HG02763 (cell line): ENCODE data around the gene CDHR1.
A peak's percentile ranks its signal among the peaks of the same experiment; 100 is the strongest.

Experiments
- ATAC-seq: cut with Tn5 transposase; IDR thresholded peaks from one replicate; pipeline ENCODE4 v1.9.1; 2021; ENCODE audit warnings: mild to moderate bottlenecking, moderate library complexity; ENCODE audit not compliant: unreplicated experiment

The CDHR1 gene

DNA sequence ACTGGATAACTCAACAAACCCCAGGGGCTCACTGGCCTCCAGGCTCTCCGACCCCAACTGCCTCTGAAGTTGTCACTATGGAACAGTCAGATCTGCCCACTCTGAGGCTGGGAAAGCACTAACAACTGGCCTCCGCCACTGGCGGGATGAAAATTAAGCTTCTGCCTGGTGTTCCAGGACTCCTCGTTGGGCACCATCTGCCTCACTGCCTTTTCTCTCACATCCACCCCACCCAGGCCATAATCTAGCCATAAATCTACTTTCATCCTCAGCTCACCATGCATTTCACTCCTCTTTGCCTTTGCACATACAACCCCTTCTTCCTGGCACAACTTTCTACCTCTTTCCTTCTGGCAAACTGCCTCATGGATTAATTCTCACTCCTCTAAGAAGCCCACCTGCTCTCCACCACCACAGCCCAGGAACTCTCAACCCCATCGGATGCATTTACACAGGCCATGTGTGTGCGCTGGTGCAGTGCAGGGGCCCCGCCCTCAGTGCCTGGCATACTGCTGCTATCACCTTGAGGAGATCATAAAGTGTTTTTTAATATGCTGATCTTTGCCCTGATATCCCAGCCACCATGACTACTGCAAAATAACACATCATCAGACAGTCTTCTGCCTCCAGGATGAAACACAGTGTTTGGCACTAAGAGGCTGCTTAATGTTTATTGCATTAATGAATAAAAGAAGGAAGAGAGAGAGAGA lies 4.0 kb downstream of the CDHR1 start:
- ATAC-seq, result no peak

DNA sequence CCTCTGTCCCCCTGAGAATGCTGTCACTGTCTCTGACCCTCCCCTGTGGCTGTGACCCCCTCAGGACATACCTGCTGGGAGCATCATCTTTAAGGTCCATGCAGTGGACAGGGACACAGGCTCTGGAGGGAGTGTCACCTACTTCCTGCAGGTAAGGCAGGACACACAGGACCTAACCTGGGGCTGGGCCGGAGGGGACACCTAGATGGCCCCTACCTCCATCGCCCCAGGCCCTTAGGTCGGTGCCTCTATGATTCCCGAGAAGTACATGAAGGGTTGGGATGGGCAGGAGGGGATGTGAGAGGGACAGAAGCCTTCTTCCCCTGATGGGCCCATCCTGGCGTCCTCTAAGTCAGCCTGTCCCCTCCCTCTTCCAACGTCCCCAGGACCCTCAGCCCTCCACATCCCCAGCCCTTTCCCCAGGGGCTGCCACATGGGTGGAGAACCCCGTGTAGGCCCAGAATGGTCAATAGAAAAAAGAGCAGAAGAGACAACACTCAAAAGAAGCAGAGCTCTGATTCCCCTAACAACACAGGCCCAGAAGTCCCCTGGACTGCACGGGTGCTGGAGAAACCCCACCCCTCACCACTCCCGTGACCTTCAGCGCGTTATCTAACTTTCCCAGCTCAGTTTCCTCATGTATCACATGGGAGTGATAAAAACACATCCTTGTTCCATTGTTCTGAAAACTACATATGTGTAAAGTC lies 6.4 kb downstream of the CDHR1 start:
- no peak for ATAC-seq

DNA sequence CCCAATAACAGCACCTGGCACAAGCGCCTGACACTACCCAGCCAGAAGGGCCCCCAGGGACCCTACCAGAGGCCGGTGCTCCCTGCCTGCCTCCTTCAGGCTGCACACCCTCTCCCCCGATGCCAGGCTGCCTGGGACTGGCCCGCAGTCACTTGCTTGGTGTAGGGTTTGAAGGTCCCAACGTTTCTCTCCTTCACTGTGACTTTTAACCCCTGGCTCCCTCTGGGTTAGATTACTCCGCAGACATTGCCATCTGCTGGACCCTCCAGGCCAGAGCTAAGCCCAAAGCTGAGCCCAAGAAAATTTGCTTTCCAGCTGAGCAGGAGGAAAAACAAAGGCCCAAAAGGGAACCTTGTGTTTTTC lies 6.9 kb downstream of the CDHR1 start:
- no peak for ATAC-seq

DNA sequence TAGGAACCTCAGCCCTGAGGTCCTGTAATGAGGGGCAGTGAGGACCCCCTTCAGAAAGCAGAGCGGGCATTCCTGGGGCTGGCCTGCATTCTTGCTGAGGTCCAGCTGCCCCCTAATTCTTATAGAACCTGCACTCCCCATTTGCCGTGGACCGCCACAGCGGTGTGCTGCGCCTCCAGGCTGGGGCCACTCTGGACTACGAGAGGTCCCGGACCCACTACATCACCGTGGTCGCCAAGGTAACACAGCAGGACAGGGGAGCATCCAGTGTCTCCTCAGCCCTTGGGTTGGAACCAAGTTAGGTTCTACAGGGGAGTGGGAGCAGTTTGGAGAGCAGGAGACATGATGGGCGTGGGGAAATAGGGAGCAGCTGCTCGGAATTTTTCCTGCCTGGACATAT lies 7.3 kb downstream of the CDHR1 start:
- ATAC-seq, result no peak

DNA sequence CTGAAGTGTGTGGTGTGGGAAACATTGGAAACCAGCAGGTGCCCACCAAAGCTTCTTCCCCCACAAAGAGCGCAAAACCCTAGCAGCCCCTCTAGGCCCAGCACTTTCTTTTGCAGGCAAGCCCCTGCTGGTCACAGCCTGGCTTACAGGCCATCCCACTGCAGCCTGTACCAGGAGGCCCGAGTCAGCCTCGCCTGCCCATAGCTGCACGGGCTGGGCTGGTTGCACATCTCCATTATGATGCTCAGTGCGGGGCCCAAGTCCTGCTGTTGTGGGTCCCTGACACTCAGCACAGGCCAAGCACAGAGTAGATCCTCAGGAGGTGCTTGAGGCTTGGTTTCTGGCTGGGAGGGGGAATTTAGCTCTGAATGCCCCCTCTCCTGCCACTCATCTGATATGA lies 8.0 kb downstream of the CDHR1 start:
- ATAC-seq, result no peak

DNA sequence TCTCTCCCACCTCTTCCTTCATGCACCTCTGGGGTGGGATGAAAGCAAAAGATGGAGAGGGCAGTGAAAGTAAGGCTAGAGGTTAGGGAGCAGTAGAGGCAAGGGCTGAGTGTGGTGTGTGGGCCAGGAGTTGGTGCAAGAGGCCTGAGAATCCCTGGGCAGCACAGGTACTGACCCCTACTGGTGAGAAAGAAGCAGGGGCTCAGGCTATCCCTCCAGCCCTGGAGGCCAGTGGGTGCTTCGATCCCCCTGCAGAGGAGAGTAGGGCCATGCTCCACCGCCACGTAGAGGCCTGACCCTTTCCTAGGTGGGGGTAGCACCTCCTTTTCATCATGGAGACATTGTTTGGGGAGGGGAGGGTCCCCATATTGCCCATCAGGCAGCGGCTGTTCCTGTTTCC lies 9.8 kb downstream of the CDHR1 start:
- peak; percentile 46 for ATAC-seq

DNA sequence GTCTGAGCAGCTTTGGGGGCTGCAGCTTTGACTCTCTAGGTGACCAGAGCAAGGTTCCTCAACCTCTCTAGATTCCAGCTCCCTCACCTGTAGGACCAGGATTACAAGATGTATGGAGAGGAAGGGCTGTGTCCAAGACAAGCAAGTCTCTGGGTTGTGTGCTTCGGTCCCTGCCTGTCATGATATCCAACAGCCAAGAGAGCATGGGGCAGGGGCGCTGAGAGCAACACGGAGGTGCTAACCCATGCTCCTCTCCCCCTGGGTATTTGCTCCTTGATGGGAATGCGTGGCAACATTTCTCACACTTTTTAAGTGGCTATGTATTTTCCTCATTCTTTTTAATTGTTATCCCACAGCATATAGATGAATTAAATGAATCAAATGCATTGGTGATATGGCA lies 10.3 kb downstream of the CDHR1 start:
- no peak for ATAC-seq

DNA sequence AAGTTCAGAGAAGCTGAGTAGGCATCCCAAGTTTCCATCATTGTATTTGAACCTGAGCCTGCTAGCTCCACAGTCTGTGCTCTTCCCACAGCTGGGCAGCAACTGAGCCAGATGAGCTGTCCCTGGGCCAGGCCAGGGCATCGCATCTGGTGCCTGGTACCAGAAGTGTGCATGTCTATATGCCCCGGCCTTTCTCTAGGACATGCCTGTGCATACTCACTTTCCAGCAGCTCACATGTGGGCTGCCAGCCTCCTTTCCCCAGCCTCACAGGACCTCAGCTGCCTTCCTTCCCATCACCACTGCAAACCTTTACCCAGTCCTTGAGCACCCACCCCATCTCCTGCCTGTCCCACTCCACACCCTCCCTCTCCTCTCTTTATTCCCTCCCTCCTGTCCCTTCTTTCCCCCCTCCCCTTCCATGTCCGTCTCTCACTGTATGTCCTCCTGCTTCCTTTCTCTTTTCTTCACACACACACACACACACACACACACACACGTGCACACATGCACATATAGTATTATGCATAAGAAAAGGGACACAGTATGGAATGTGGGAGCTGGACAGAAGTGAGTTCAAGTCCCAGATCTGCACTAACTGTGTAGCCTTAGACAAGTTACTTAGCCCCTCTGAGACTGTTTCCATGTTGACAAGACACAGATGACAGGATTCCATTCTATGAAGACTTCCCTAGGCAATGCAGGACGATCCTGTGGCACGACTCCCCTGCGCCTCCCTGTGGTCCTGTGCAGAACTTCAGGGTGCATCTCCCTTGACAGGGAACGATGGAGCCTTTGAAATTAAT lies 10.9 kb downstream of the CDHR1 start:
- ATAC-seq, result peak; percentile 79

DNA sequence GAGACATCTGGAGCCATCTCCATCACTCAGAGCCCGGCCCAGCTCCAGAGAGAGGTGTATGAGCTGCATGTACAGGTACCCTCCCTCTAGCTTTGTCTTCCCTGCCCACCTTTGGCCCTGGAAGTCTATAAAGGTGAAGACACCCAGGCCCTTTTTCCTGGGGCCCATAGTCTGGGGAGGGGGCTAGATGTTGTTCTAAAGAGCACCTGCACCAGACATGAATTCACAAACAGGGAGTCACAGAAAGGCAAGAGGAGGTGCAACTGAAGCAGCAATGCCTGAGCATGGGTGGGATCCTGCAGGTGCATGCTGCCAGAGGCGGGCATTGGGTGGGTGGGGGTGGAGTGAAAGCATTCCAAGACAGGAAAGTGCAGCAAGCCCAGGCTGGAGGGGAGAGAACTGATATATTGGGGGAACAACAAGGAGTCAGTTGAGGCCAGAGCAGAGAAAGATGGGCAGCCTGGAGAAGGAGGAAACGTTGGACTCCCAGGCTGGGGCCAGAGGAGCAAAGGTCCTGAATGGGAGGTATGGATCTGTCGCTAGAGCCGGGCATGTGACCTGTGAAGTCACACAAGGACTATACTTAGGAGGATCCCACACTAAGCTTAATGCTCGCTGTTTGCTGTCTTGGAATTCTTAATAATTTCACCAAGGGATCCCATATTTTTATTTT lies 11.7 kb downstream of the CDHR1 start:
- no peak for ATAC-seq

DNA sequence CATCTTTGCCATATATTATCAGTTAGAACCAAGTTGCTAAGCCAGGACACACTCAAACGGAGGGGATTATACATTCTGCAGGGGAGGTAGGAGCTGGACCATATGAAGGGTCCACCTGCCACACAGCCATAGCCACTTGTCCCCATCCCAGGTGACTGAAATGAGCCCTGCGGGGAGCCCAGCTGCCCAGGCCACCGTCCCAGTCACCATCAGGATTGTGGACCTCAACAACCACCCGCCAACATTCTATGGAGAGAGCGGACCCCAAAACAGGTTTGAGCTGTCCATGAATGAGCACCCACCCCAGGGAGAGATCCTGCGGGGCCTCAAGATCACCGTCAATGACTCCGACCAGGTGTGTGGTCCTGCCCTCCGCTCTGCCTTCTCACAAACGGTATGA lies 13.7 kb downstream of the CDHR1 start:
- no peak for ATAC-seq

DNA sequence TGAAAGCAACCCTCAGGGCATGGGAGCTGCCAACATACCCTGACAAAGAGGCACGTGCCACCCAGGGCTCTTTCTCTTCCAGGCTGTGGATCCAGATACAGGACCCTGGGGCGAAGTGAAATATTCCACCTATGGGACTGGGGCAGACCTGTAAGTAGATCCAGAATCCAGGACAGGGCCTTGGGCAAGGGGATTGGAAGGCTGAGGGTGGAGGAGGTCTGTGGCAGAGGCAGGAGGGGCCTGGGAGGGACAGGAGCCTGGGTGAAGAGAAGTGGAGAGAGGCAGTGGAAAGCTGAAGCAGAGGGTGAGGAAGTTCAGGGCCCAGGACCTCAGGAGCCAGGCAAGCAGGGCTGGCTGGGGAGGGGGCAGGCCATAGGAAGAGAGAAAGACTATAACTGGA lies 17.2 kb downstream of the CDHR1 start:
- ATAC-seq, result no peak

DNA sequence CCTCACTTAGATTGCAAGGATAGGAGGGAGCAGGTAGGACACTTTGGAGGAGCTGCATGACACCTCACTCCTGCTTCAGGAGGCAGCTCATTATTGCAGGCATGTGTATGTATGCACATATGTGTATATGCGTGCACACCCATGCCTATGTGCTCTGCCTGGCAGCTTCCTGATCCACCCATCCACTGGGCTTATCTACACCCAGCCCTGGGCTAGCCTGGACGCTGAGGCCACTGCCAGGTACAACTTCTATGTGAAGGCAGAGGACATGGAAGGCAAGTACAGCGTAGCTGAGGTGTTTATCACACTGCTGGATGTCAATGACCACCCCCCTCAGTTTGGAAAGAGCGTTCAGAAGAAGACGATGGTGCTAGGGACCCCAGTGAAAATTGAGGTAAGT lies 17.7 kb downstream of the CDHR1 start:
- ATAC-seq, result no peak

DNA sequence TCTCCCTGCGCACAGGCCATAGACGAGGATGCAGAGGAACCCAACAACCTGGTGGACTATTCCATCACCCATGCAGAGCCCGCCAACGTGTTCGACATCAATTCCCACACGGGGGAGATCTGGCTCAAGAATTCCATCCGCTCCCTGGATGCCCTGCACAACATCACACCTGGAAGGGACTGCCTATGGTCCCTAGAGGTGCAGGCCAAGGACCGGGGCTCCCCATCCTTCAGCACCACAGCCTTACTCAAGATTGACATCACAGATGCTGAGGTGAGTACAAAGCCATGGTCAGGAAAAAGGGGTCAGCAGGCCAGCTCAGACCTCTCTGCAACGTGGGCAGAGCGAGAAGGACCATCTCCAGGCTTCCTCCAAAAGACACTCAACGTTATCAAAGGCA lies 18.7 kb downstream of the CDHR1 start:
- ATAC-seq, result no peak

DNA sequence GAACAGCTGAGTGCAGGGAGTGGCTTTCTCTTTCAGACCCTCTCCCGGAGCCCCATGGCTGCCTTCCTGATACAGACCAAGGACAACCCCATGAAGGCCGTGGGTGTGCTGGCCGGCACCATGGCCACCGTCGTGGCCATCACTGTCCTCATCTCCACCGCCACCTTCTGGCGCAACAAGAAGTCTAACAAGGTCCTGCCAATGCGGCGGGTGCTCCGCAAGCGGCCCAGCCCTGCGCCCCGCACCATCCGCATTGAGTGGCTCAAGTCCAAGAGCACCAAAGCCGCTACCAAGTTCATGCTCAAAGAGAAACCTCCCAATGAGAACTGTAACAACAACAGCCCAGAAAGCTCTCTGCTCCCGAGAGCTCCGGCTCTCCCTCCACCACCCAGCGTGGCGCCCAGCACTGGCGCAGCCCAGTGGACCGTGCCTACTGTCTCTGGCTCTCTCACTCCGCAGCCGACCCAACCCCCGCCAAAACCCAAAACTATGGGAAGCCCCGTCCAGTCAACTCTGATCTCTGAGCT lies 19.8 kb downstream of the CDHR1 start:
- no peak for ATAC-seq

DNA sequence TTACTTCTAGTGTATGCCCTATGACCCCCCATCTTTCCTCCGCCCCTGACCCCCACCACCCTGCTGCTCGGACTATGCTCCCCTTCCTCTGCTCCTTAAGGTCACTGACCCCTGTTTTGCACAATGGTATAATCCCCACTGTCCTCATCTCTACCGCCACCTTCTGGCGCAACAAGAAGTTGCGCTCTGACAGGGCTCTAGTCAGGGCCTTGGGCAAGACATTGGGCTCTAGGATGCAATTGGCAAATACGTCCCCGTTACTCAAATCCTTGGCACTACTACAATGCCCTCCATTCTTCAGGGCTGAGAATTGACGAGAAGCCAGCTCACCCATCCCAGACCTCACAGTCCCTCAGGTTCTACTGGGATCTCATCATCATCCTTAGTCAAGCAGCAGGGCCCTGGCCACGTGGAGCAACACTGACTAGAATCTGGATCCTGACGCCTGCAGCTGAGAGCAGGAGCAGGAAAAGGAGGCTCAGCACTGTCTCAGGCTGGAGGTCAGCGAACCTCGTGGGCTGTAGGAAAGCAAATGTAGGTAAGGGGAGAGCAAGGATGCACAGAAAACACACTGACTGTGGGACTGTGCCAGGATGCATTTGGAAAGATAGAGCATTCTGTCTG lies 20.4 kb downstream of the CDHR1 start:
- ATAC-seq, result peak; percentile 77

DNA sequence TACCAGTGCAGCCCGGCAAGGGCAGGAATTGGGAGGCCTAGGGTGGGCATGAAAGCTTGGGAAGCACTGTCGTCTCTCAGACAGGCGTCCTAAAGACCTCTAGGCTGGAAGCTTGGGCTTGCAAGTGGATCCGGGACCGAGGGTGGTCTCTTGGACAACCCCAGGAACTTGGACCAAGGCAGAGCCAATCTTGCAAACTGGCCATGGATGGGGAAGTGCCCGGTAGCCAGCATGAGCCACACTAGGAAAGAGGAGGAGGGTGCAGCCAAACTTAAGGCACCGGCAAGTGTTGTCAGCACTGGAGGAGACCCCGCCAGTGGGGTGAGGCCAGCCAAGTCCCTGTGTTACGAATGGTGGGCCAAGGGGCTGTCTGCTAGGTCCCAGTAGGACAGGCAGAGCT lies 22.5 kb downstream of the CDHR1 start:
- no peak for ATAC-seq

DNA sequence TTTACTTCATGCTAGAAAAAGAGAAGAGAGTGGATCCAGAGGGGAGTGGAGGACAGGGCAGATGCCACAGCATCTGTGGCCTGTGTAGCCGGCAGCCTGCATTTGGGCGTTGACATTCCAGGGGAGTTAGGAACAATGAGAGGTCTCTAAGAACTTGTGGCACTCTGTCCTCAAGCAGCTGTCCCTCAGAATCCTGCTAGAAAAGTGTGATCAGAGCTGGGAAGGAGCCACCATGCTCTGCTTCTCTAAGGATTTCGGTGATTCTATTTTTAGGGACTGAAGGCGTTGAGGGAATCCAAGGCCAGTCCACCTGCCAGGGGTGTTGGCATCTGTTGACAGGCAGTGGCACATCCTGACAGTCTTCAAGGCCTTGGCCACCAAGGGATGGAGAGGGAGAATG lies 23.4 kb downstream of the CDHR1 start:
- no peak for ATAC-seq

DNA sequence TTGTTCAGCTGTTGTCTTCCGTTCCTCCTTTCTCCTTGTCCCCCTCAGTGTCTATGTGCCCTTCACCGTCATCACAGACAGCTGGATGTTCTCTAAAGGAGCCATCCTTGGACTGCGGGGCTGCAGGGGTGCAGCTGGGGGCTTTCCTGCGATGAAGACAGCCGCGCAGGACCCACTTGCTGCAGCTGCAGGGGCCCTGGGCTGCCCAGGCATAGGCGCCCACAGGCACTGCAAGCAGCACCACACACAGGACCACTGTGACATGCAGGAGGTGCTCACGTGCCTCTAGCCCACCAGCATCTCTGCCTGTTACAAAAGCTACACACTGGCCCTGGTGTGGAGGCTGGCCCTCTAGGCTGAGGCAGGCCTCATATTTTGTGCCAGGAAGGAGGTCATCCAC lies 27.6 kb downstream of the CDHR1 start:
- ATAC-seq, result no peak

DNA sequence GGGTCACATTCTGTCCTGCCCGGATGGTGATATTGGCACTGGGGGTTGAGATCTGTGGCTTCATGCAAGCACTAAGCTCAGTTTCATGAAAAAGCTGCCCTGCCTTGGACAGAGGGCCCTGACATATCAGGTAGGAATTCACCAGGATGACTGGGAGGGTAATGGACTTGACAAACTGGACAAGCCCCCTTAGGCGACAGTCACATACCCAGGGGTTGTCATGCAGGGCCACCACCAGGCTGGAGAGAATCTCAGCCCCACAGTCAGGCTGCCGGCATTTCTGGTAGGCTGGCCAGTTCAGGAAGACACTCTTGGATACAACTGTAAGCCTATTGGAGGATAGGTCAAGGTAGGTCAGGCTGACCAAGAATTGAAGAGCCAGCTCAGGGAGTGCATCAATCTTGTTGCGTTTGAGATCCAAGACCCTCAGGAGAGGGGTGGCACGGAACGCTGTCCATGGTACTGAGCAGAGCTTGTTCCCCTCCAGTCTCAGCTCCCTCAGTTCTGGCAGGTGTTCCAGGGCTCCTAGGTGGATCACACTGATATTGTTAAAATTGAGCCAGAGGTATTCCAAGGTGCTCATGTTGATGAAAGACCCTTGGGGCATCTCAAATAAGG lies 30.2 kb downstream of the CDHR1 start:
- ATAC-seq, result no peak

DNA sequence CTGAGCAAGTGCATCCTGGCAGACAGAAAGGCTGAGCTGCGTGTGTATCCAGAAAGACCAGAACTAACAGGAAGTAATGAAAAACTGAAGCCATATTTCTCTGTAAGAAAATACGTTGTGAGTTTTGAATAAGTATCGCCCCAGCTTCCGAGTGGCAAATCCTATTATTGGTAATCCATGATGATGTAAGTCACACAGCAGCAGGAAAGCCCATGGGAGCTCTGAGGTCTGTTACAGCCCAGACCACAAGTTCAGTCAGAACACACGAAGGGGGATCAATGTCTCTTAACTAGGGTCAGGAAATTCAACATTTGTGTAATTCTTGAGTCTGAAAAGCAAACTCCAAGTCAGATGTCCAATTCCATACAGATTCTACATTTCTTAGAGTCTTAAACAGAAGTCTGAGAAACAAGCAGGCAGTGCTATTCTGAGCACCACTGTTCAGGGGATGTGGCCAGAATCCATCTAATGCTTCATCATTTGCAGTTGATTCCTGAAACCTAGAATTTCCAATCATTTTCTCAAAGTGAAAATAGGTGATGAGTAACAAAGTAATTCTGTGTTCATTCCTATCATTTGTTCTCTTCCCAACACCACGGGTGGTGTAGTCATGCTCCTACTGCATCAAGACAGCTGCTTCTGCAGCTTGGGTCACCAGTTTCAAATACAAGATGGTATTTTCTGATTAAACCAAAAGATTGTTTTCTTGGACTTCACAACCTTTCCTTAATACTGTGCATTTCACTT lies 31.3 kb downstream of the CDHR1 start, which contains the start of gene LRIT2:
LRIT2 (minus strand) TSS at position 118 of the 747 bp plus-strand sequence; CDS start at position 94, 24 bp downstream.
- no peak for ATAC-seq
